Panc1 (cell line): ENCODE measurements around the gene MRRF. TPM values are rescaled to one million over a fixed set of nuclear protein-coding genes. Genes with fewer than 3 reads are reported as not detected.

Experiments
- ATAC-seq: fragments of 200-7000 bp; cut with Tn5 transposase; 2 replicates; pipeline ENCODE4 v1.9.1; 2020; ENCODE audit warnings: mild to moderate bottlenecking, moderate library complexity
- BruUV-seq: library from RNA; stranded (reverse); fragments of 400-500 nt; replicated peaks from 2 replicates; lab custom pipeline; 2021; lab: Mats Ljungman, UMichigan
- CTCF ChIA-PET: fragments of 300-600 bp; sonication (Branson Sonifier 250); formaldehyde crosslinking; loops from one replicate; lab custom pipeline; 2022; ENCODE audit warnings: antibody characterized with exemption; lab: Charles Lee
- POLR2A ChIA-PET: fragments of 300-600 bp; sonication (Branson Sonifier 250); formaldehyde crosslinking; loops from one replicate; lab custom pipeline; 2022; ENCODE audit warnings: antibody characterized with exemption; lab: Charles Lee
- DNase-seq: peaks from one replicate; pipeline ENCODE4 v3.0.0-alpha.2; 2010; ENCODE audit warnings: low read depth, low spot score
- H3K27ac ChIP-seq: 2 replicates; pipeline ENCODE4 v1.5.1; 2011; ENCODE audit warnings: mild to moderate bottlenecking, low read length, inconsistent platforms
- H3K27me3 ChIP-seq: fragments of 200-500 bp; sonication (Bioruptor generic); 2 replicates; pipeline ENCODE4 v1.6.0; 2014; ENCODE audit warnings: low read length, inconsistent platforms; ENCODE audit not compliant: control insufficient read depth, insufficient read depth
- H3K36me3 ChIP-seq: fragments of 200-500 bp; sonication (Bioruptor generic); 2 replicates; pipeline ENCODE4 v1.5.1; 2014; ENCODE audit warnings: inconsistent platforms, mild to moderate bottlenecking, low read length, moderate library complexity; ENCODE audit not compliant: control insufficient read depth, insufficient read depth
- H3K4me1 ChIP-seq: 2 replicates; pipeline ENCODE4 v1.5.1; 2011; ENCODE audit warnings: inconsistent platforms, mild to moderate bottlenecking, low read length, moderate library complexity; ENCODE audit not compliant: control insufficient read depth, insufficient read depth
- H3K4me3 ChIP-seq, 2 experiments: 2 replicates each; pipeline ENCODE4 v1.5.1; 2011 to 2012; ENCODE audit warnings: low read depth in 2 of 2, low read length in 2 of 2, mild to moderate bottlenecking in 2 of 2, inconsistent platforms in 1 of 2, moderate library complexity in 1 of 2
- H3K9me3 ChIP-seq: fragments of 200-500 bp; sonication (Bioruptor generic); 2 replicates; pipeline ENCODE4 v1.5.1; 2014; ENCODE audit warnings: low read depth, mild to moderate bottlenecking, inconsistent platforms, low read length, moderate library complexity; ENCODE audit not compliant: control insufficient read depth, insufficient read depth
- POLR2AphosphoS5 ChIP-seq: IDR thresholded peaks from 2 replicates; pipeline ENCODE4 v1.6.1; 2012; ENCODE audit warnings: mild to moderate bottlenecking, low read depth, low read length, moderate library complexity
- SIN3A ChIP-seq: IDR thresholded peaks from 2 replicates; pipeline ENCODE4 v1.6.1; 2012; ENCODE audit warnings: low read depth, mild to moderate bottlenecking, low read length, moderate library complexity, borderline replicate concordance; ENCODE audit not compliant: insufficient read depth
- TCF7L2 ChIP-seq: IDR thresholded peaks from 2 replicates; pipeline ENCODE4 v1.6.1; 2011; ENCODE audit warnings: mild to moderate bottlenecking, low read depth, low read length, inconsistent platforms
- in situ Hi-C: cut with HindIII; loops from 2 replicates; pipeline ENCODE4 v1.10.0; 2016; ENCODE audit warnings: low sequenced_read_pairs, low pct_unique_long_range_greater_than_20kb
- intact Hi-C: fragments of 100-400 bp; cut with micrococcal nuclease; formaldehyde crosslinking; loops from one replicate; pipeline ENCODE4 v1.10.0; 2022; ENCODE audit not compliant: unreplicated experiment
- total RNA-seq: library from RNA; stranded (reverse); gene quantifications from one replicate; pipeline ENCODE4 v1.2.1, GENCODE V29; 2021; ENCODE audit not compliant: unreplicated experiment
- TF ChIP-seq, protein P1 (sequence below): fragments of 450-650 bp; IDR thresholded peaks from 2 replicates; pipeline ENCODE4 v1.5.1; 2017; ENCODE audit warnings: mild to moderate bottlenecking
- TF ChIP-seq, protein P2 (sequence below), 2 experiments: IDR thresholded peaks; 2 replicates each; pipeline ENCODE4 v1.6.1; 2011 to 2012; ENCODE audit warnings: low read depth in 2 of 2, control low read depth in 1 of 2, low read length in 1 of 2, mild to moderate bottlenecking in 1 of 2, moderate library complexity in 1 of 2; ENCODE audit not compliant: insufficient read depth in 1 of 2

The MRRF gene
- total RNA-seq, 1 experiment from 2014 or later: 28.4 TPM

DNA sequence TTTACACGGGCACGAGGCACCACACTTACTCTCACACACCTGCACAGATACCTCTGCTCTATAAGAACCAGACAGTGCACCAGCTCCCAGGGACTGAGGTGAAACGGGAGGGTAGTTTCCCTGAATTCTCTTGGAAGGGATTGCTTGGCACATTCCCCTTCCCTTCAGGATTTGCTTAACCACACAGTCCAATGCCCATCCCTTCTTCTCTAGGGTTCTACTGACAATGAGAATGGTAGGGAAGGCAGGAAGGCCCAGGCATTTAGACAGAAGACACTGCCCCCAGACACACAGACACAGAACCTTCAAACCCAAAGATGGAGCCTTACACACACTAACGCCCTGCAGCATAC is 35.2 kb upstream of the MRRF start:
- H3K4me3 ChIP-seq: no peak overlapping the region
- H3K9me3 ChIP-seq: no peaks in the 10 kb centered on the region
- intact Hi-C loops (no loop called here), in situ Hi-C loops (no loop called here)
- no peaks in the 10 kb centered on the region for H3K36me3 ChIP-seq
- TF ChIP-seq TCF7L2: no peak
- TF ChIP-seq SIN3A: no peak
- TF ChIP-seq, protein P1, sequence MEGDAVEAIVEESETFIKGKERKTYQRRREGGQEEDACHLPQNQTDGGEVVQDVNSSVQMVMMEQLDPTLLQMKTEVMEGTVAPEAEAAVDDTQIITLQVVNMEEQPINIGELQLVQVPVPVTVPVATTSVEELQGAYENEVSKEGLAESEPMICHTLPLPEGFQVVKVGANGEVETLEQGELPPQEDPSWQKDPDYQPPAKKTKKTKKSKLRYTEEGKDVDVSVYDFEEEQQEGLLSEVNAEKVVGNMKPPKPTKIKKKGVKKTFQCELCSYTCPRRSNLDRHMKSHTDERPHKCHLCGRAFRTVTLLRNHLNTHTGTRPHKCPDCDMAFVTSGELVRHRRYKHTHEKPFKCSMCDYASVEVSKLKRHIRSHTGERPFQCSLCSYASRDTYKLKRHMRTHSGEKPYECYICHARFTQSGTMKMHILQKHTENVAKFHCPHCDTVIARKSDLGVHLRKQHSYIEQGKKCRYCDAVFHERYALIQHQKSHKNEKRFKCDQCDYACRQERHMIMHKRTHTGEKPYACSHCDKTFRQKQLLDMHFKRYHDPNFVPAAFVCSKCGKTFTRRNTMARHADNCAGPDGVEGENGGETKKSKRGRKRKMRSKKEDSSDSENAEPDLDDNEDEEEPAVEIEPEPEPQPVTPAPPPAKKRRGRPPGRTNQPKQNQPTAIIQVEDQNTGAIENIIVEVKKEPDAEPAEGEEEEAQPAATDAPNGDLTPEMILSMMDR: no peak
- H3K27ac ChIP-seq: no peak overlapping the region
- ATAC-seq: no peak
- DNase-seq: no peak
- peaks cover 7% of the 10 kb centered on the region; the same call in 1 of the 2 replicates for H3K27me3 ChIP-seq
- POLR2A ChIA-PET: no interaction called here
- BruUV-seq: no TSS peak
- H3K4me1 ChIP-seq: no peaks in the 10 kb centered on the region
- CTCF ChIA-PET: no interaction called here

DNA sequence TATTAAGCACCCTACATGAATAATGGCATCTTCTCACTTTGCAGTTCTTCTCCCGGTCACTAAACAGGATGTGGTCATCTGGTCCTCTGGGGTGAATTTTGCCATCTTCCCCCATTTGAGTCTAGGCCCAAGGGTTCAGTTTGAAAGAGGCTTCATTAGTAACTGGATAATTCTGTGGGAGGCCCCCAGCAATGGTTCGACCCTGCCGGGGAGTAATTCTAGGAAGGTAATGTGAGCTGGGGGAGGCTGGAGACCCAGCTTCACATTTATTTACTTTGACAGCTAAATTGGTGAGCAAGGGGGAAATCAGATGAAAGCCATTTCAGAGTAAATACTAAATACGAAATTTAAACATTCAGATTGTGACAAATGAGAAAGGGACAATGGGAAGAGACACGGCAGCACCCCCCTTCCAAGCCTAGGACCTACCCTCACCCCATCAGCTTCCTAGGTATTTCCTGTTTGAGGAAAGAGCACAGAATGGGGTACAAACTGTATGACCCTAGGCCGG is 31.8 kb upstream of the MRRF start:
- intact Hi-C loops (no loop called here), in situ Hi-C loops (no loop called here)
- H3K4me1 ChIP-seq: no peaks in the 10 kb centered on the region
- H3K27me3 ChIP-seq: peaks cover 5% of the 10 kb centered on the region; the same call in 1 of the 2 replicates
- DNase-seq (no peak), ATAC-seq (no peak)
- ChIA-PET CTCF (interaction anchor here (0.6 kb wide), 1 partner anchor 1338 kb away, joined by 10 read pairs; no protein-coding TSS in a partner anchor), POLR2A (no interaction called here)
- TF ChIP-seq POLR2AphosphoS5 (no peak), SIN3A (no peak), TCF7L2 (no peak)
- TF ChIP-seq, protein P1: no peak
- TF ChIP-seq, protein P2, sequence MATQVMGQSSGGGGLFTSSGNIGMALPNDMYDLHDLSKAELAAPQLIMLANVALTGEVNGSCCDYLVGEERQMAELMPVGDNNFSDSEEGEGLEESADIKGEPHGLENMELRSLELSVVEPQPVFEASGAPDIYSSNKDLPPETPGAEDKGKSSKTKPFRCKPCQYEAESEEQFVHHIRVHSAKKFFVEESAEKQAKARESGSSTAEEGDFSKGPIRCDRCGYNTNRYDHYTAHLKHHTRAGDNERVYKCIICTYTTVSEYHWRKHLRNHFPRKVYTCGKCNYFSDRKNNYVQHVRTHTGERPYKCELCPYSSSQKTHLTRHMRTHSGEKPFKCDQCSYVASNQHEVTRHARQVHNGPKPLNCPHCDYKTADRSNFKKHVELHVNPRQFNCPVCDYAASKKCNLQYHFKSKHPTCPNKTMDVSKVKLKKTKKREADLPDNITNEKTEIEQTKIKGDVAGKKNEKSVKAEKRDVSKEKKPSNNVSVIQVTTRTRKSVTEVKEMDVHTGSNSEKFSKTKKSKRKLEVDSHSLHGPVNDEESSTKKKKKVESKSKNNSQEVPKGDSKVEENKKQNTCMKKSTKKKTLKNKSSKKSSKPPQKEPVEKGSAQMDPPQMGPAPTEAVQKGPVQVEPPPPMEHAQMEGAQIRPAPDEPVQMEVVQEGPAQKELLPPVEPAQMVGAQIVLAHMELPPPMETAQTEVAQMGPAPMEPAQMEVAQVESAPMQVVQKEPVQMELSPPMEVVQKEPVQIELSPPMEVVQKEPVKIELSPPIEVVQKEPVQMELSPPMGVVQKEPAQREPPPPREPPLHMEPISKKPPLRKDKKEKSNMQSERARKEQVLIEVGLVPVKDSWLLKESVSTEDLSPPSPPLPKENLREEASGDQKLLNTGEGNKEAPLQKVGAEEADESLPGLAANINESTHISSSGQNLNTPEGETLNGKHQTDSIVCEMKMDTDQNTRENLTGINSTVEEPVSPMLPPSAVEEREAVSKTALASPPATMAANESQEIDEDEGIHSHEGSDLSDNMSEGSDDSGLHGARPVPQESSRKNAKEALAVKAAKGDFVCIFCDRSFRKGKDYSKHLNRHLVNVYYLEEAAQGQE (IDR thresholded peaks at IDR 0.05; ENCODE audit: insufficient read depth in 1 of 2, low read depth in 2 of 2, low read length in 1 of 2): no peak
- no peaks in the 10 kb centered on the region for H3K36me3 ChIP-seq
- no TSS peak for BruUV-seq
- H3K4me3 ChIP-seq: no peak overlapping the region
- no peaks in the 10 kb centered on the region for H3K9me3 ChIP-seq
- H3K27ac ChIP-seq: no peak overlapping the region
